ENCODE results near the gene PTPRJ.
"Not testable (repeated sequence)": the region's sequence is repeated elsewhere in the genome, so short reads cannot be mapped to it uniquely, and the experiment has no call there.

PTPRJ gene

GRCh38 chr11:48123934-48124755, 143.8 kb downstream of the PTPRJ start:
- no peak for DNase-seq

GRCh38 chr11:48124880-48125279, 144.5 kb downstream of the PTPRJ start:
- no peak for DNase-seq

- DNase-seq, result no peak
Measured at GRCh38 chr11:48125866-48126265, 145.5 kb downstream of the PTPRJ start.

GRCh38 chr11:48127521-48128183, 147.3 kb downstream of the PTPRJ start:
- no peak for DNase-seq

GRCh38 chr11:48129697-48130395, 149.5 kb downstream of the PTPRJ start:
- no peak for DNase-seq

- no peak for DNase-seq
Measured at GRCh38 chr11:48134221-48134922, 154.0 kb downstream of the PTPRJ start.

- no peak for DNase-seq
Measured at GRCh38 chr11:48138222-48138621, 157.9 kb downstream of the PTPRJ start.

GRCh38 chr11:48139896-48140295, 159.5 kb downstream of the PTPRJ start:
- DNase-seq, result not testable (repeated sequence)

- DNase-seq, result no peak
Measured at GRCh38 chr11:48141475-48142122, 161.2 kb downstream of the PTPRJ start.

GRCh38 chr11:48142889-48143288, 162.5 kb downstream of the PTPRJ start:
- no peak for DNase-seq

GRCh38 chr11:48148749-48149148, 168.4 kb downstream of the PTPRJ start:
- no peak for DNase-seq

- DNase-seq, result no peak
Measured at GRCh38 chr11:48150213-48150612, 169.9 kb downstream of the PTPRJ start.

GRCh38 chr11:48154151-48154550, 173.8 kb downstream of the PTPRJ start:
- DNase-seq, result no peak

GRCh38 chr11:48161951-48162884, 181.9 kb downstream of the PTPRJ start:
- DNase-seq, result no peak

- no peak for DNase-seq
Measured at GRCh38 chr11:48162885-48163268, 182.5 kb downstream of the PTPRJ start.

GRCh38 chr11:48163360-48164100, 183.2 kb downstream of the PTPRJ start:
- no peak for DNase-seq

GRCh38 chr11:48164836-48165235, 184.5 kb downstream of the PTPRJ start:
- DNase-seq, result no peak

GRCh38 chr11:48165426-48165825, 185.1 kb downstream of the PTPRJ start:
- DNase-seq, result no peak

- no peak for DNase-seq
Measured at GRCh38 chr11:48167380-48167779, 187.0 kb downstream of the PTPRJ start.

GRCh38 chr11:48168815-48169214, 188.5 kb downstream of the PTPRJ start:
- DNase-seq, result no peak

- no peak for DNase-seq
Measured at GRCh38 chr11:48169259-48169658, 188.9 kb downstream of the PTPRJ start.

All from COR-L47 (cell line).